Tibial nerve (tissue), 4 donors: ENCODE results near the gene PANK3. TPM values are rescaled to one million over a fixed set of nuclear protein-coding genes. Genes with fewer than 3 reads are reported as not detected.

Experiments used
- DNase-seq, 2 donors: peaks; one replicate each; pipeline ENCODE4 v3.0.0-alpha.2; 2019; ENCODE audit warnings: low spot score in 2 of 2
- H3K27ac ChIP-seq, 4 donors: fragments of 200-600 bp; sonication (generic) in 3 of 4; one replicate each; pipeline ENCODE4 v1.5.1; 2017 to 2019; ENCODE audit warnings: mild to moderate bottlenecking in 1 of 4
- H3K27me3 ChIP-seq, 2 donors: fragments of 200-600 bp; sonication (generic) in 1 of 2; one replicate each; pipeline versions ENCODE4 v1.5.1 to v1.6.0; 2017 to 2019
- H3K36me3 ChIP-seq, 3 donors: fragments of 200-600 bp; sonication (generic); one replicate each; pipeline ENCODE4 v1.5.1; 2018 to 2019
- H3K4me1 ChIP-seq, 4 donors: fragments of 200-600 bp; sonication (generic) in 3 of 4; one replicate each; pipeline ENCODE4 v1.5.1; 2017 to 2019
- H3K4me3 ChIP-seq, 4 donors: fragments of 200-600 bp; sonication (generic) in 3 of 4; one replicate each; pipeline ENCODE4 v1.5.1; 2017 to 2019; ENCODE audit warnings: mild to moderate bottlenecking in 1 of 4, moderate library complexity in 1 of 4
- H3K9me3 ChIP-seq, 4 donors: fragments of 200-600 bp; sonication (generic) in 3 of 4; one replicate each; pipeline ENCODE4 v1.5.1; 2017 to 2019
- EP300 ChIP-seq, 2 donors: sonication (generic); formaldehyde crosslinking; IDR thresholded peaks; one replicate each; pipeline ENCODE4 v1.6.1; 2017; ENCODE audit warnings: antibody characterized with exemption in 2 of 2, mild to moderate bottlenecking in 1 of 2
- POLR2A ChIP-seq, 2 donors: fragments of 450-650 bp; IDR thresholded peaks; one replicate each; pipeline ENCODE4 v1.6.1; 2017; ENCODE audit warnings: antibody characterized with exemption in 2 of 2, mild to moderate bottlenecking in 2 of 2, moderate library complexity in 2 of 2
- WGBS, 2 donors: methylation state at CpG; one replicate each; pipeline ENCODE4 v1.1.5; 2018; 5-methylcytosine and 5-hydroxymethylcytosine counted together
- small RNA-seq: library from RNA; depleted of rRNA; stranded (forward); fragments of <200 nt; gene quantifications from one replicate; pipeline ENCODE3, GENCODE V24; 2016
- total RNA-seq, 4 donors: library from RNA; depleted of rRNA; stranded (reverse); fragments of >200 nt; gene quantifications; one replicate each; pipeline ENCODE4 v1.1.0, GENCODE V29; 2016
- TF ChIP-seq, protein P1 (sequence below), 5 experiments: fragments of 200-600 bp in 3 of 5; fragments of 450-650 bp in 2 of 5; sonication (generic) in 3 of 5; IDR thresholded peaks; one replicate each; pipeline ENCODE4 v1.5.1; 2016 to 2019; ENCODE audit warnings: antibody characterized with exemption in 5 of 5, mild to moderate bottlenecking in 3 of 5, moderate library complexity in 2 of 5

Gene PANK3
- total RNA-seq, 4 donors from 2014 or later = 26.9 to 46.3 (median 31.6) TPM

DNA sequence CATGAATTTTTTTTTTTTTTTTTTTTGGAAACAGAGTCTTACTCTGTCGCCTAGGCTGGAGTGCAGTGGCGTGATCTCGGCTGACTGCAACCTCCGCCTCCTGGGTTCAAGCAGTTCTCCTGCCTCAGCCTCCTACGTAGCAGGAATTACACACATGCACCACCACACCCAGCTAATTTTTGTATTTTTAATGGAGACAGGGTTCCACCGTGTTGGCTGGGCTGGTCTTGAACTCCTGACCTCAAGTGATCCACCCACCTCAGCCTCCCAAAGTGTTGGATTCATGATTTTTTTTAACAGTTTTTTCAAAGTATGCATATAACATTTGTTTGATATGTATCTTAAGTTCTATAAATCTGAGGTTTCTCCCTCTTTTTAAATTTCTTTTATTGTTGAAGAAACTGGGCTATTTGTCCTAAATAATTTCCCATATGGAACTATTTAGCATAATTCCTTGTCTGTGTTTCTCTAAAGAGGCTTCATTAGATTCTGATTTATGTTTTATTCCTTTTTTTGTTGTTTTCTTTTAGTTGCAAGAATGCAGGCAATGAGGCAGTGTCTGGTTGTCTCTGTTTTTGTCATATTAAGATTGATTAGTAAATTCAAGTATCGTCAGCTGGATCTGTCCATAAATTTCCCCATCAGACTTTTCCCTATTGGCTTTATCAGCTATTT lies 76.5 kb downstream of the PANK3 start:
- Histone ChIP-seq H3K36me3 (peaks cover 0 to 96% (median 2%) of the 10 kb centered on the region in 3 donors), H3K4me3 (no peak overlapping the region), H3K4me1 (no peaks in the 10 kb centered on the region), H3K9me3 (no peaks in the 10 kb centered on the region), H3K27me3 (no peaks in the 10 kb centered on the region), H3K27ac (no peak overlapping the region)
- TF ChIP-seq, protein P1, sequence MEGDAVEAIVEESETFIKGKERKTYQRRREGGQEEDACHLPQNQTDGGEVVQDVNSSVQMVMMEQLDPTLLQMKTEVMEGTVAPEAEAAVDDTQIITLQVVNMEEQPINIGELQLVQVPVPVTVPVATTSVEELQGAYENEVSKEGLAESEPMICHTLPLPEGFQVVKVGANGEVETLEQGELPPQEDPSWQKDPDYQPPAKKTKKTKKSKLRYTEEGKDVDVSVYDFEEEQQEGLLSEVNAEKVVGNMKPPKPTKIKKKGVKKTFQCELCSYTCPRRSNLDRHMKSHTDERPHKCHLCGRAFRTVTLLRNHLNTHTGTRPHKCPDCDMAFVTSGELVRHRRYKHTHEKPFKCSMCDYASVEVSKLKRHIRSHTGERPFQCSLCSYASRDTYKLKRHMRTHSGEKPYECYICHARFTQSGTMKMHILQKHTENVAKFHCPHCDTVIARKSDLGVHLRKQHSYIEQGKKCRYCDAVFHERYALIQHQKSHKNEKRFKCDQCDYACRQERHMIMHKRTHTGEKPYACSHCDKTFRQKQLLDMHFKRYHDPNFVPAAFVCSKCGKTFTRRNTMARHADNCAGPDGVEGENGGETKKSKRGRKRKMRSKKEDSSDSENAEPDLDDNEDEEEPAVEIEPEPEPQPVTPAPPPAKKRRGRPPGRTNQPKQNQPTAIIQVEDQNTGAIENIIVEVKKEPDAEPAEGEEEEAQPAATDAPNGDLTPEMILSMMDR (IDR thresholded peaks at IDR 0.05) = no peak
- TF ChIP-seq POLR2A (IDR thresholded peaks at IDR 0.05) (no peak), EP300 (IDR thresholded peaks at IDR 0.05) (no peak)
- DNase-seq = no peak
- 73 to 80% methylated on average over 7 of the region's 7 CpGs for WGBS, 2 donors

Small RNAs within 50 kb of the gene (small RNA-seq; reads per million reads assigned to genes)
- not detected for gene MIR103A1

Other genes with a start within 250 kb of the PANK3 start
- gene RARS1, start 92.9 kb downstream of the PANK3 start, total RNA-seq = 10 to 100 TPM; 42.8 to 56.8 (median 52.9) TPM
- not detected for gene FBLL1, start 50.1 kb downstream of the PANK3 start, total RNA-seq